ENCODE measurements around the gene KIF3A. TPM values are rescaled to one million over a fixed set of nuclear protein-coding genes. Genes with fewer than 3 reads are reported as not detected.

Gene KIF3A
- total RNA-seq, 1 donor, result 5.6 TPM

- peaks cover 7% of the 10 kb centered on the region for H3K4me1 ChIP-seq (ENCODE audit: insufficient read depth, low read length)
- peaks cover 1% of the 10 kb centered on the region for H3K27me3 ChIP-seq (ENCODE audit: insufficient read depth, low read length)
- H3K9me3 ChIP-seq (ENCODE audit: low read depth, low read length), result no peaks in the 10 kb centered on the region
- no peak overlapping the region for H3K4me3 ChIP-seq (ENCODE audit: low read length)
Observed at GRCh38 chr5:132662925-132663770, 74.2 kb downstream of the KIF3A start.

- Histone ChIP-seq H3K4me1 (ENCODE audit: insufficient read depth, low read length) (peaks cover 9% of the 10 kb centered on the region), H3K27me3 (ENCODE audit: insufficient read depth, low read length) (peaks cover 10% of the 10 kb centered on the region), H3K9me3 (ENCODE audit: low read depth, low read length) (no peaks in the 10 kb centered on the region), H3K4me3 (ENCODE audit: low read length) (no peak overlapping the region)
Observed at GRCh38 chr5:132662004-132662401, 75.3 kb downstream of the KIF3A start.

GRCh38 chr5:132661231-132662003 lies 75.9 kb downstream of the KIF3A start:
- Histone ChIP-seq H3K4me3 (ENCODE audit: low read length) (no peak overlapping the region), H3K9me3 (ENCODE audit: low read depth, low read length) (no peaks in the 10 kb centered on the region), H3K4me1 (ENCODE audit: insufficient read depth, low read length) (peaks cover 15% of the 10 kb centered on the region), H3K27me3 (ENCODE audit: insufficient read depth, low read length) (peaks cover 16% of the 10 kb centered on the region)

GRCh38 chr5:132659598-132660493 lies 77.5 kb downstream of the KIF3A start:
- no peak overlapping the region for H3K4me3 ChIP-seq (ENCODE audit: low read length)
- H3K27me3 ChIP-seq (ENCODE audit: insufficient read depth, low read length), result peaks cover 27% of the 10 kb centered on the region
- H3K9me3 ChIP-seq (ENCODE audit: low read depth, low read length), result no peaks in the 10 kb centered on the region

GRCh38 chr5:132658381-132659302 lies 78.7 kb downstream of the KIF3A start:
- peaks cover 39% of the 10 kb centered on the region for H3K27me3 ChIP-seq (ENCODE audit: insufficient read depth, low read length)
- H3K4me1 ChIP-seq (ENCODE audit: insufficient read depth, low read length), result peaks cover 18% of the 10 kb centered on the region
- H3K4me3 ChIP-seq (ENCODE audit: low read length), result no peak overlapping the region
- H3K9me3 ChIP-seq (ENCODE audit: low read depth, low read length), result no peaks in the 10 kb centered on the region

More at GRCh38 chr5:132659598-132660493, 77.5 kb downstream of the KIF3A start:
- H3K4me1 ChIP-seq (ENCODE audit: insufficient read depth, low read length), result peaks cover 22% of the 10 kb centered on the region

- H3K4me1 ChIP-seq (ENCODE audit: insufficient read depth, low read length), result peaks cover 15% of the 10 kb centered on the region
- no peak within 1 kb of the TSS for H3K4me3 ChIP-seq (ENCODE audit: low read length)
- peaks cover 44% of the 10 kb centered on the region for H3K27me3 ChIP-seq (ENCODE audit: insufficient read depth, low read length)
- H3K9me3 ChIP-seq (ENCODE audit: low read depth, low read length), result no peaks in the 10 kb centered on the region
Observed at GRCh38 chr5:132657676-132658380, 79.5 kb downstream of the KIF3A start, which contains the start of gene IL13. TSS of gene IL13 (plus strand) at chr5:132658173. CDS start at chr5:132658187, 14 bp downstream.

GRCh38 chr5:132656774-132657355 lies 80.5 kb downstream of the KIF3A start:
- Histone ChIP-seq H3K4me1 (ENCODE audit: insufficient read depth, low read length) (peaks cover 15% of the 10 kb centered on the region), H3K27me3 (ENCODE audit: insufficient read depth, low read length) (peaks cover 44% of the 10 kb centered on the region), H3K9me3 (ENCODE audit: low read depth, low read length) (no peaks in the 10 kb centered on the region), H3K4me3 (ENCODE audit: low read length) (no peak overlapping the region)

GRCh38 chr5:132655821-132656773 lies 81.2 kb downstream of the KIF3A start:
- H3K27me3 ChIP-seq (ENCODE audit: insufficient read depth, low read length), result peaks cover 44% of the 10 kb centered on the region
- H3K4me3 ChIP-seq (ENCODE audit: low read length), result no peak overlapping the region
- H3K4me1 ChIP-seq (ENCODE audit: insufficient read depth, low read length), result peaks cover 15% of the 10 kb centered on the region
- H3K9me3 ChIP-seq (ENCODE audit: low read depth, low read length), result no peaks in the 10 kb centered on the region

GRCh38 chr5:132653716-132654115 lies 83.6 kb downstream of the KIF3A start:
- H3K4me1 ChIP-seq (ENCODE audit: insufficient read depth, low read length), result peaks cover 15% of the 10 kb centered on the region
- H3K4me3 ChIP-seq (ENCODE audit: low read length), result no peak overlapping the region
- H3K27me3 ChIP-seq (ENCODE audit: insufficient read depth, low read length), result peaks cover 48% of the 10 kb centered on the region
- peaks cover 1% of the 10 kb centered on the region for H3K9me3 ChIP-seq (ENCODE audit: low read depth, low read length)

- peaks cover 38% of the 10 kb centered on the region for H3K27me3 ChIP-seq (ENCODE audit: insufficient read depth, low read length)
- peaks cover 13% of the 10 kb centered on the region for H3K4me1 ChIP-seq (ENCODE audit: insufficient read depth, low read length)
- no peak overlapping the region for H3K4me3 ChIP-seq (ENCODE audit: low read length)
Observed at GRCh38 chr5:132651838-132652469, 85.4 kb downstream of the KIF3A start.

GRCh38 chr5:132648355-132648754 lies 89.0 kb downstream of the KIF3A start:
- no peaks in the 10 kb centered on the region for H3K4me1 ChIP-seq (ENCODE audit: insufficient read depth, low read length)
- peaks cover 16% of the 10 kb centered on the region for H3K9me3 ChIP-seq (ENCODE audit: low read depth, low read length)
- H3K27me3 ChIP-seq (ENCODE audit: insufficient read depth, low read length), result peaks cover 6% of the 10 kb centered on the region
- H3K4me3 ChIP-seq (ENCODE audit: low read length), result no peak overlapping the region

More at GRCh38 chr5:132651838-132652469, 85.4 kb downstream of the KIF3A start:
- H3K9me3 ChIP-seq (ENCODE audit: low read depth, low read length), result peaks cover 16% of the 10 kb centered on the region

GRCh38 chr5:132647473-132647872 lies 89.9 kb downstream of the KIF3A start:
- Histone ChIP-seq H3K27me3 (ENCODE audit: insufficient read depth, low read length) (peaks cover 4% of the 10 kb centered on the region), H3K4me3 (ENCODE audit: low read length) (no peak overlapping the region), H3K4me1 (ENCODE audit: insufficient read depth, low read length) (no peaks in the 10 kb centered on the region), H3K9me3 (ENCODE audit: low read depth, low read length) (peaks cover 16% of the 10 kb centered on the region)
